Progenitor cell of endocrine pancreas (in vitro differentiated cells): ENCODE measurements around the gene RHBDD2. TPM values are rescaled to one million over a fixed set of nuclear protein-coding genes. Genes with fewer than 3 reads are reported as not detected.
"Not testable (repeated sequence)": the region's sequence is repeated elsewhere in the genome, so short reads cannot be mapped to it uniquely, and the experiment has no call there.

ENCODE experiments used
- DNase-seq: peaks from one replicate; pipeline ENCODE4 v3.0.0; 2021; ENCODE audit warnings: low spot score; ENCODE audit not compliant: unreplicated experiment
- H3K27ac Mint-ChIP-seq: 2 replicates; pipeline ENCODE4 v1.8.0; 2021; ENCODE audit warnings: mild to moderate bottlenecking, moderate library complexity, mixed read lengths
- H3K27me3 Mint-ChIP-seq: 2 replicates; pipeline ENCODE4 v1.8.0; 2021; ENCODE audit warnings: mixed read lengths
- H3K36me3 Mint-ChIP-seq: 2 replicates; pipeline ENCODE4 v1.8.0; 2022; ENCODE audit warnings: mixed read lengths; ENCODE audit not compliant: insufficient read depth
- H3K4me1 Mint-ChIP-seq: 2 replicates; pipeline ENCODE4 v1.8.0; 2021; ENCODE audit warnings: low read depth, mixed read lengths
- H3K4me3 Mint-ChIP-seq: 2 replicates; pipeline ENCODE4 v1.8.0; 2021; ENCODE audit warnings: low read depth, mild to moderate bottlenecking, moderate library complexity, mixed read lengths
- H3K9me3 Mint-ChIP-seq: 2 replicates; pipeline ENCODE4 v1.8.0; 2021; ENCODE audit warnings: low read depth, mixed read lengths
- CTCF ChIP-seq: fragments of 200-600 bp; sonication (generic); IDR thresholded peaks from one replicate; pipeline ENCODE4 v1.5.0; 2021; ENCODE audit warnings: antibody characterized with exemption, mild to moderate bottlenecking; ENCODE audit not compliant: unreplicated experiment
- total RNA-seq: library from RNA; stranded (reverse); gene quantifications from 2 replicates; pipeline ENCODE4 v1.2.1, GENCODE V29; 2021

RHBDD2 gene
- total RNA-seq, 1 donor from 2014 or later, result 62.9 TPM

- H3K27me3 Mint-ChIP-seq, result no peaks in the 10 kb centered on the region
- TF ChIP-seq CTCF, result no peak
- no peaks in the 10 kb centered on the region for H3K36me3 Mint-ChIP-seq
- no peak for DNase-seq
- peaks cover under 1% of the 10 kb centered on the region for H3K4me1 Mint-ChIP-seq
- H3K4me3 Mint-ChIP-seq, result no peak overlapping the region
- no peak overlapping the region for H3K27ac Mint-ChIP-seq
- no peaks in the 10 kb centered on the region for H3K9me3 Mint-ChIP-seq
Measured at GRCh38 chr7:75900617-75901315, 21.9 kb downstream of the RHBDD2 start.

GRCh38 chr7:75905785-75906604 is 27.2 kb downstream of the RHBDD2 start:
- peak overlapping the region; percentile 77 for H3K27ac Mint-ChIP-seq
- no peaks in the 10 kb centered on the region for H3K9me3 Mint-ChIP-seq
- no peaks in the 10 kb centered on the region for H3K36me3 Mint-ChIP-seq
- DNase-seq, result no peak
- no peak for TF ChIP-seq CTCF
- H3K27me3 Mint-ChIP-seq, result no peaks in the 10 kb centered on the region
- peaks cover 9% of the 10 kb centered on the region for H3K4me1 Mint-ChIP-seq
- no peak overlapping the region for H3K4me3 Mint-ChIP-seq

GRCh38 chr7:75906991-75907667 is 28.3 kb downstream of the RHBDD2 start:
- Mint-ChIP-seq H3K27ac (peak overlapping the region; percentile 82), H3K4me3 (no peak overlapping the region), H3K9me3 (no peaks in the 10 kb centered on the region), H3K27me3 (no peaks in the 10 kb centered on the region), H3K36me3 (no peaks in the 10 kb centered on the region), H3K4me1 (peaks cover 9% of the 10 kb centered on the region)
- TF ChIP-seq CTCF, result no peak
- no peak for DNase-seq

DNA sequence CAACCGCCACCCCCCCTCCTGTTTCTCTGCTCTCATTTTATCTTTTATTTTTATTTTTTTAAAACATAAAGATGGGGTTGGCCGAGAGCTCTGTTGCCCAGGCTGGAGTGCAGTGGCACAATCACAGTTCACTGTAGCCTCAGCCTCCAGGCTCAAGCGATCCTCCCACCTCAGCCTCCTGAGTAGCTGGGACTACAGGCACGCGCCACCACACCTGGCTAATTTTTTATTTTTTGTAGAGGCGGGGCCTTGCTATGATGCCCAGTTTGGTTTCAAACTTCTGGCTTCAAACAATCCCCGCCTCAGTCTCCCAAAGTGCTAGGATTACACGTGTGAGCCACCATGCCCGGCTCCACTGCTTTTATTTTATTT is 28.8 kb downstream of the RHBDD2 start:
- not testable (repeated sequence) for H3K27ac Mint-ChIP-seq

GRCh38 chr7:75909521-75910132 is 30.8 kb downstream of the RHBDD2 start:
- TF ChIP-seq CTCF, result no peak
- no peaks in the 10 kb centered on the region for H3K9me3 Mint-ChIP-seq

More for the DNA sequence above, 28.8 kb downstream of the RHBDD2 start:
- H3K9me3 Mint-ChIP-seq, H3K27me3 Mint-ChIP-seq, H3K4me1 Mint-ChIP-seq, H3K4me3 Mint-ChIP-seq, DNase-seq, H3K36me3 Mint-ChIP-seq: not testable (repeated sequence)

DNA sequence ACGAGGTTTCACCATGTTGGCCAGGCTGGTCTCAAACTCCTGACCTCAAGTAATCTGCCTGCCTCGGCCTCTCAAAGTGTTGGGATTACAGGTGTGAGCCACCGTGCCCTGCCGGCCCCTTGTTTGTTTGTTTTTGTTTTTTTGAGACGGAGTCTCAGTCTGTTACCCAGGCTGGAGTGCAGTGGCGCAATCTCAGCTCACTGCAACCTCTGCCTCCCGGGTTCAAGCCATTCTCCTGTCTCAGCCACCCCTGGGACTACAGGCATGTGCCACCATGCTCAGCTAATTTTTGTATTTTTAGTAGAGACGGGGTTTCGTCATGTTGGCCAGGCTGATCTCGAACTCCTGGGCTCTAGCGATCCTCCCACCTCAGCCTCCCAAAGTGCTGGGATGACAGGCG is 32.4 kb downstream of the RHBDD2 start:
- not testable (repeated sequence) for DNase-seq, H3K27ac Mint-ChIP-seq, H3K27me3 Mint-ChIP-seq, H3K4me3 Mint-ChIP-seq, H3K9me3 Mint-ChIP-seq, H3K36me3 Mint-ChIP-seq
- peaks cover 10% of the 10 kb centered on the region for H3K4me1 Mint-ChIP-seq

More at GRCh38 chr7:75909521-75910132, 30.8 kb downstream of the RHBDD2 start:
- H3K4me1 Mint-ChIP-seq, result peaks cover 11% of the 10 kb centered on the region
- H3K27me3 Mint-ChIP-seq, result no peaks in the 10 kb centered on the region
- H3K27ac Mint-ChIP-seq, result no peak overlapping the region
- no peak for DNase-seq
- H3K4me3 Mint-ChIP-seq, result no peak overlapping the region
- no peaks in the 10 kb centered on the region for H3K36me3 Mint-ChIP-seq
